ENCODE measurements around the gene OOSP4A. TPM values are rescaled to one million over a fixed set of nuclear protein-coding genes. Genes with fewer than 3 reads are reported as not detected.
"Not testable (repeated sequence)": the region's sequence is repeated elsewhere in the genome, so short reads cannot be mapped to it uniquely, and the experiment has no call there.

The OOSP4A gene
- total and polyA plus RNA-seq, 4 donors: 0.40 TPM; not detected in 3

DNA sequence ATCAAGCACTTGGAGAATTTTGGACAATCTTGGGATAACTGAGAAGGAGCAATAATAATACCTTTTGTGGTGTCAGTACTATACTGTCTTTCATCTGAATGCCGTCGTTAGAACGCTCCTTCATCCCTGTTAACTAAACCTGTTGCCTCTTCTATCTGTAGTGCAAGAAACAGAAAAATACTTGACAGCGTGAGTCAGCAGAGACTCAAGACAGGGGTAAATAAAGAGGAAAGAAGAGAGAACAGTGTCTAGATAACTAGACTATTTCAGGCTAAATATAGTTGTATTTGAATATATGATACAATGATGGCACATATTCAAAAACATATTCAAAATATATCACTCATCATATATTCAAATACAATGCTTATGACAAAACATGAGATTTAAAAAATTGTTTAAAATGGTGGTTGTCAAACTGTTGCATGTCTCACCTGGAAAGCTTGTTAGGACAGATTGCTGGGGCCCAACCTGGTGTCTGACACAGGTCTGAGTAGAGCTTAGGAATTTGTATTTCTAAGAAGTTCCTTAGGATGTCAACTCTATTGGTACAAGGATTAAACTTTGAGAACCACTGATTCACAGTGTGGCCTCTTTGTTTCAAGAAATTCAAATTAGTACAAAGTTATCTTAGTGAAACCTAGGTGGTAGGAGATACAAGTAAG lies 17.4 kb downstream of the OOSP4A start:
- Histone ChIP-seq H3K9me3 (ENCODE audit: control insufficient read depth in 4 of 4, insufficient read depth in 3 of 4, low read length in 3 of 4) (no peaks in the 10 kb centered on the region), H3K4me1 (ENCODE audit: control insufficient read depth in 5 of 5, insufficient read depth in 5 of 5, low read length in 5 of 5) (no peaks in the 10 kb centered on the region), H3K9ac (ENCODE audit: insufficient read depth in 1 of 2, low read length in 2 of 2) (no peak overlapping the region), H3K4me3 (no peak overlapping the region), H3K27me3 (ENCODE audit: control insufficient read depth in 3 of 3, insufficient read depth in 3 of 3, low read length in 2 of 3) (no peaks in the 10 kb centered on the region), H3K27ac (ENCODE audit: low read depth in 1 of 2, low read length in 1 of 2) (no peak overlapping the region), H3K36me3 (ENCODE audit: control insufficient read depth in 4 of 4, insufficient read depth in 4 of 4, low read length in 4 of 4) (no peaks in the 10 kb centered on the region)
- ATAC-seq (ENCODE audit: insufficient read depth, low FRiP score) (no peak), DNase-seq (no peak)
- WGBS, 2 donors: 90 to 97% methylated on average over 4 of the region's 4 CpGs
- no peak for TF ChIP-seq CTCF (IDR thresholded peaks at IDR 0.05; ENCODE audit: control extremely low read depth, extremely low read depth)

- ATAC-seq (ENCODE audit: insufficient read depth, low FRiP score): not testable (repeated sequence)
- 44 to 55% methylated on average over 4 of the region's 4 CpGs for WGBS, 2 donors
Measured at GRCh38 chr11:59982037-59982436, 18.2 kb downstream of the OOSP4A start.

DNA sequence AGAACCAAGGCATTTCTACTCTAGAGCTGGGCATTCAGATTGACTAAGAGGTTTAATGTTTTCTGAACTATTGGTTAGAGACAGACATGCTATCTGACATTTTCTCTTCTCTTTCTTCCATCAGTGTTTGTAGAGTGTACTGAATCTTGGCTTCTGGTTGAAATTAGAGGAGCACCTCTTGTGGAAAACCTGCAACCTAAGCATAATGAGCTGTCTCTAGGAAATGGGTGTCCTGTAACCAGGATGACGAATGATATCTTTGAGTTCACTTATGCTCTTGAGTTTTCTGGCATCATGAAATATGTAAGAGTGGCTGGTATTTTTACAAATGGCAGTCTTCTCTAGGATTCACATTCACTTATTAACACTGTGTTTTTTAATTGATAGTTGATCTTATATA lies 19.4 kb downstream of the OOSP4A start:
- peaks cover 0 to 3% (median 0%) of the 10 kb centered on the region in 4 donors for H3K9me3 ChIP-seq (ENCODE audit: control insufficient read depth in 4 of 4, insufficient read depth in 3 of 4, low read length in 3 of 4)
- WGBS, 2 donors: 85 to 87% methylated on average over 1 of the region's 1 CpG
- H3K27ac ChIP-seq (ENCODE audit: low read depth in 1 of 2, low read length in 1 of 2): no peak overlapping the region
- ATAC-seq (ENCODE audit: insufficient read depth, low FRiP score) (no peak), DNase-seq (no peak)
- H3K9ac ChIP-seq (ENCODE audit: insufficient read depth in 1 of 2, low read length in 2 of 2): no peak overlapping the region
- no peaks in the 10 kb centered on the region for H3K36me3 ChIP-seq (ENCODE audit: control insufficient read depth in 4 of 4, insufficient read depth in 4 of 4, low read length in 4 of 4)
- H3K27me3 ChIP-seq (ENCODE audit: control insufficient read depth in 3 of 3, insufficient read depth in 3 of 3, low read length in 2 of 3): no peaks in the 10 kb centered on the region
- TF ChIP-seq CTCF (IDR thresholded peaks at IDR 0.05; ENCODE audit: control extremely low read depth, extremely low read depth): no peak
- H3K4me1 ChIP-seq (ENCODE audit: control insufficient read depth in 5 of 5, insufficient read depth in 5 of 5, low read length in 5 of 5): no peaks in the 10 kb centered on the region
- no peak overlapping the region for H3K4me3 ChIP-seq

More at GRCh38 chr11:59982037-59982436, 18.2 kb downstream of the OOSP4A start:
- not testable (repeated sequence) for H3K9me3 ChIP-seq (ENCODE audit: control insufficient read depth in 4 of 4, insufficient read depth in 3 of 4, low read length in 3 of 4); DNase-seq; H3K27me3 ChIP-seq (ENCODE audit: control insufficient read depth in 3 of 3, insufficient read depth in 3 of 3, low read length in 2 of 3); H3K9ac ChIP-seq (ENCODE audit: insufficient read depth in 1 of 2, low read length in 2 of 2); H3K4me1 ChIP-seq (ENCODE audit: control insufficient read depth in 5 of 5, insufficient read depth in 5 of 5, low read length in 5 of 5); H3K4me3 ChIP-seq; H3K36me3 ChIP-seq (ENCODE audit: control insufficient read depth in 4 of 4, insufficient read depth in 4 of 4, low read length in 4 of 4); H3K27ac ChIP-seq (ENCODE audit: low read depth in 1 of 2, low read length in 1 of 2)

DNA sequence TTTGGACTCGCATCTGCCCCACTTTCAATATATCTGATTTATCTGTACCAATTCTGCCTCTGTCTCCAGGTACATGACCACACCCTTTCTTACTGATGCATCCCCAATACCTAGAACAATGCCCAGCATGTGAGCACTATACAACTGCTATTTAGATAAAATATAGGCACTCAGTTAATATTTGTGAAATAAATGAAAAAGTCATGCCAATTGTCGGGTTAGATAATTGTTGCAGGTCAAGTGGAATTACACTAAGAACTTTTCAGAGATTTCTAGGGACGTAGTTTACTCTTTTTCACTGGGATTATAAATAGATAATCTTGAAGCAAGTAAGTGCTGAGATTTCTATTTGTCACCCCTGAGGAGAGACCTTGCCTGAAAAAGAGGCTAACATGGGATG lies 20.5 kb downstream of the OOSP4A start:
- Histone ChIP-seq H3K36me3 (ENCODE audit: control insufficient read depth in 4 of 4, insufficient read depth in 4 of 4, low read length in 4 of 4) (no peaks in the 10 kb centered on the region), H3K4me3 (no peak overlapping the region), H3K9ac (ENCODE audit: insufficient read depth in 1 of 2, low read length in 2 of 2) (no peak overlapping the region), H3K4me1 (ENCODE audit: control insufficient read depth in 5 of 5, insufficient read depth in 5 of 5, low read length in 5 of 5) (no peaks in the 10 kb centered on the region), H3K9me3 (ENCODE audit: control insufficient read depth in 4 of 4, insufficient read depth in 3 of 4, low read length in 3 of 4) (peaks cover 0 to 5% (median 2%) of the 10 kb centered on the region in 4 donors), H3K27me3 (ENCODE audit: control insufficient read depth in 3 of 3, insufficient read depth in 3 of 3, low read length in 2 of 3) (no peaks in the 10 kb centered on the region), H3K27ac (ENCODE audit: low read depth in 1 of 2, low read length in 1 of 2) (no peak overlapping the region)
- WGBS, 2 donors: 93 to 98% methylated on average over 3 of the region's 3 CpGs
- ATAC-seq (ENCODE audit: insufficient read depth, low FRiP score): no peak
- TF ChIP-seq CTCF (IDR thresholded peaks at IDR 0.05; ENCODE audit: control extremely low read depth, extremely low read depth): no peak
- no peak for DNase-seq

Data from lung (tissue), 12 donors.